OCI-LY1 (cell line): ENCODE data around the gene GRIK3.

Experiments
- CTCF ChIP-seq: fragments of 200-600 bp; sonication (generic), shearing (Covaris generic); IDR thresholded peaks from 2 replicates; pipeline ENCODE4 v1.5.1; 2017; ENCODE audit warnings: mild to moderate bottlenecking, antibody characterized with exemption, low read length, moderate library complexity, mixed read lengths
- EZH2 ChIP-seq: fragments of 200-600 bp; sonication (generic), shearing (Covaris generic); IDR thresholded peaks from 2 replicates; pipeline ENCODE4 v1.8.0; 2017; ENCODE audit warnings: borderline replicate concordance, mixed run types, mild to moderate bottlenecking, antibody characterized with exemption, low read length, moderate library complexity, mixed read lengths

DNA sequence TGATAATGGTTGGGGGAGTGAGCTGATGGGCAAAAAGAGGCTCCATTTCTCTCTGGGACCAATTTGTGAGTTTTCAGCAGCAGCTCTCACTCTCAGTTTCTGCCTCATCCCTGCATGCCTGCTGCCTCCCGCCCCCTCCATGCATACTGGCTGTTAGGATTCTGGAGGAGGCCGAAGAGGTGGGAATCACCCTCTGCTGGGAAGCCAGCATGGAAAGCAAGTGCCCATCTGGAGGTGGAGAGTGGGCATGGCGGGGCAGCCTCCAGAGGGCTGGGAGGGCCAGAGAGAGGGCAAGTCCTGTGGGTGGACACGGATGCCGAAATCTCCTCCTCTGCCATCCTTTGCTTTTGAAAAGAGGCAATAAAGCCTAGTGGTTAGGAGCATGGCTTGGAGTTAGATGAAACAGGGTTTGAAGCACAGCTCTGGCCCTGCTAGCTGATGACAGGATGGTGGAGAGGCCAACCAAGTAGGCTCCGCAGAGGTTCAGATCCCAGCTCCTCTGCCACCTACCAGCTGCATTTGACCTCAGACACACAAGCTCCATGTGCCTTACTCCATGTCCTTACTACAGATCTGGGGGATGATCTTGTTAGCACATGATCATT, 113.4 kb downstream of the GRIK3 start:
- TF ChIP-seq CTCF (no peak), EZH2 (no peak)
